Retina (tissue), 1 donor: Measurements from ENCODE around the gene VWA3A.
A peak's percentile ranks its signal among the peaks of the same experiment; 100 is the strongest.
"Not testable (repeated sequence)": the region's sequence is repeated elsewhere in the genome, so short reads cannot be mapped to it uniquely, and the experiment has no call there.

Source experiments
- DNase-seq: peaks from one replicate; pipeline ENCODE4 v3.0.0-alpha.2; 2016

The VWA3A gene, protein sequence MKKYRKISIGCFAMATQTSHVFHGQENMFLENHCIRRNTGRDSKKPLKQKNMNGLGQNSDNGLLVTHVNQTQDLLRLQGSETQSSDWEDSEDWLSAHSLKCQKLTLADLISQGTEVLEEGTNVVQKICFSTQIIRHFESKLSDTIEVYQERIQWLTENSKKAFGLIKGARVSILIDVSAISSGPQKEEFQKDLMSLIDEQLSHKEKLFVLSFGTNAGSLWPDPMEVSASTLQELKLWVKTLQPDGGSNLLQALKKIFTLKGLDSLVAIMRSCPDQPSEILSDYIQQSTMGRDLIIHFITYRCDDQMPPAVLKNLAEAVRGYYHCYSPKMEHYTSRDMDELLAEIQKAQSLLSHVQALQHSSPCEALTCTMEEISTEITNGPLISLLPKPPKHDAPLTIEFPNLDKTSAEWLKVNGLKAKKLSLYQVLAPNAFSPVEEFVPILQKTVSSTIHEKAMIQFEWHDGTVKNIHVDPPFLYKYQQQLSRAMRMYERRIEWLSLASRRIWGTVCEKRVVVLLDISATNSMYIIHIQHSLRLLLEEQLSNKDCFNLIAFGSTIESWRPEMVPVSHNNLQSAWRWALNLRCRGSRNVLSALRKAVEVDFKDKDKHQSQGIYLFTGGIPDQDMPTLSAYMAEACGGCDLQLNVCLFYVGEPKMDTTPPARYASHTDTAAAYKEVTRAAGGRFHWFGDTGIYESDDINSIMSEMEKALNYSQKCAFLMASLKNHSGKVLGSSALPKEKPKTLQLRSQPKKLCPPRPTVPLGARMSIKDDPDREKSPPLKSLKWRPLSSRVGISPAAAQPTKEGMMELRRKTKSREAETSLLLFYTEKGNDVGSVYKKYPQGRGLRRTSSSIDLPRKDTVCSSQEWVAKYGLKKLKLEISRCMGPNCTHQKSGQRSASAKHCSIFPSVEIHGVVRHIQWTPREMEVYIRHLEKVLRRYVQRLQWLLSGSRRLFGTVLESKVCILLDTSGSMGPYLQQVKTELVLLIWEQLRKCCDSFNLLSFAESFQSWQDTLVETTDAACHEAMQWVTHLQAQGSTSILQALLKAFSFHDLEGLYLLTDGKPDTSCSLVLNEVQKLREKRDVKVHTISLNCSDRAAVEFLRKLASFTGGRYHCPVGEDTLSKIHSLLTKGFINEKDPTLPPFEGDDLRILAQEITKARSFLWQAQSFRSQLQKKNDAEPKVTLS

DNA sequence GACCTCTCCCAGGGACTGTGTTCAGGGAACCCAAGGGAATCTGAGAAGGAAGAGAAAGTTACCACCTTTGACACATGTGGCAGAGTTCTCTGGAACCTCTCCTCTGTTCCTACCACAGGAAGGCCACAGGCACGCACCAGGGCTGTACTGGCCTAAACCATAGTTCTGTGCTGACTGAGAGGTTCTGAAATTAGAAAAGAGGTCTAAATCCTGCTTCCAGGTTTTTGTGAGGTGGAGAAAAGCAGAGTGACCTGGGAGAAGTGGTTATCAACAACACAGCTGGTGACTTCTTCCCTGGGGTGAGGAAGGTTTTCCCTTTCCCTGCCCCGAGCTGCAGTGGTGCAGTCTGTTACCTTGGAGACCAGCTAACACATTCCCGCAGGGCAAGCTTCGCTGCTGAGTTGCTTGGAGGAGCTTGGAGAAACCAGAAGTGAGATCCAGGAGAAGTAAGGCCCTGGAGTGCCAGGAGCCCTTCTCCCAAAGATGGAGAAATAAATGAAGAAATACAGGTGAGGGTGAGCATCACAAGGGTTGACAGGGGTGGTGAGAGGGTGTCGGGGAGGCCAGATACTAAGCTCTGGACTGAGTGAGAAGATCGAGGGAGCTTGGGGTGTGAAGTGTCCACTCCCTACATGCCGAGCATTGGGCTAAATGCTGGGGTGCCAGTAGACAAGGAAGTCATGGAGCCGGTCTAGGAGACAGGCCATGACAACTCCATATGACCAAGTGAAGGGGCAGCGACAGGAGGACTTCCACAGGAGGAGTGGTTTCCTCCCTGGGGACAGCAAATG lies at the start of gene VWA3A:
VWA3A (plus strand) TSS at position 399 of the 791 bp plus-strand sequence; CDS start at position 496, 97 bp downstream.
- DNase-seq: peak; percentile 78

DNA sequence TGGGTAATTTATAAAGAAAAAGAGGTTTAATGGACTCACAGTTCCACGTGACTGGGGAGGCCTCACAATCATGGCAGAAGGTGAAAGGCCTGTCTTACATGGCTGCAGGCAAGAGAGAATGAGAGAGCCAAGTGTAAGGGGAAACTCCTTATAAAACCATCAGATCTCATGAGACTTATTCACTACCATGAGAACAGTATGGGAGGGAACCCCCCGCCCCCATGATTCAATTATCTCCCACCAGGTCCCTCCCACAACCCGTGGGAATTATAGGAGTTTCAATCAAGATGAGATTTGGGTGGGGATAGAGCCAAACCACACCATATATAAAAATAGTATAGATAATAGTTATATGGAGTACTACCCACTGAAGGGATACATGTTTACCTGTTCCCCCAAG lies 48.5 kb upstream of the VWA3A start:
- DNase-seq: not testable (repeated sequence)

DNA sequence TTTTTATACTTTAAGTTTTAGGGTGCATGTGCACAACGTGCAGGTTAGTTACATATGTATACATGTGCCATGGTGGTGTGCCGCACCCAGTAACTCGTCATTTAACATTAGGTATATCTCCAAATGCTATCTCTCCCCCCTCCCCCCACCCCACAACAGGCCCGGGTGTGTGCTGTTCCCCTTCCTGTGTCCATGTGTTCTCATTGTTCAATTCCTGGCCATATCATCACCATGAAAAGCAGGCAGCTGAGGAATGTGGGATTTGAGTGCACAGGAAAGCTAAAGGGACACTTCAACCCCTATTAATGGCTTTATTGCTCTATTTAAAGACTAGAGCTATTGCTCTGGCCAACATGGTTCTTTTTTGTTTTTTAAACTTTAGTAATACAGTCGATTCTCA lies 46.5 kb upstream of the VWA3A start:
- DNase-seq: not testable (repeated sequence)

DNA sequence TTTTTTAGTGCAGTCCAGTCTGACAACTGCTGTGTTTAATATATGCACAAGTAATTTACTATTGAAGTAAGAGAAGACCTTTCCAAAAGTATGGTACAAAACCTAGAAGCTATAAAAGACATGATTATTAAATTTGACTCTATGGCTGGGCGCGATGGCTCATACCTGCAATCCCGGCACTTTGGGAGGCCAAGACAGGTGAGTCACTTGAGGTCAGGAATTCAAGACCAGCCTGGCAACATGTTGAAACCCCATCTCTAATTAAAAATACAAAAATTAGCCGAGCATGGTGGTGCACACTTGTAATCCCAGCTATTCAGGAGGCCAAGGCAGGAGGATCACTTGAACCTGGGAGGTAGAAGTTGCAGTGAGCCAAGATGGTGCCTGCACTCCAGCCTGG lies 41.4 kb upstream of the VWA3A start:
- DNase-seq: no peak

DNA sequence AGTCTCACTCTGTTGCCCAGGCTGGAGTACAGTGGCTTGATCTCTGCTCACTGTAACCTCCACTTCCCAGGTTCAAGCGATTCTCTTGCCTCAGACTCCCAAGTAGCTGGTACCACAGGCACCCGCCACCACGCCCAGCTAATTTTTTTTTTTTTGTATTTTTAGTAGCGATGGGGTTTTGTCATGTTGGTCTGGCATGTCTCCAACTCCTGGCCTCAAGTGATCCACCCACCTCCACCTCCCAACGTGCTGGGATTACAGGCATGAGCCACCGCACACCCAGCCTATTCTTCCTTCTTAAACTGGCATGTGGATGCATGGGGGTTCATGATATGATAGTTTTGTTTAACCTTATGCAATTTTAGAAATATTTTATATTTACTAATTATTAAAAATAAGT lies 39.4 kb upstream of the VWA3A start:
- DNase-seq: no peak

DNA sequence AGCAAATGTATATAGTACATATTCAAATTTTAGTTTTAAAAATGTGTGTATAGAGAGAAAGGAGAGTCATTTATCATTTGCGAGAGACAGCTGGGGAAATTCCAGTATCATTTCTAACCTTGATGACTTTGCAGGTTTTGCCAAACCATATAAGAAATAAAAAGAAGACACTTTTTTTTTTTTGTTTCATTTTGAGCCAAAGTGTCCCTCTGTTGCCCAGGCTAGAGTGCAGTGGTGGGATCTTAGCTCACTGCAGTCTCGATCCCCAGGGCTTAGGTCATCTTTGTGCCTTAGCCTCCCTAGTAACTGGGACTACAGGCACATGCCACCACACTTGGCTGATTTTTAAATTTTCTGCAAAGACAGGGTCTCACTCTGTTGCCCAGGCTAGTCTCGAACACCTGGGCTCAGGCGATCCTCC lies 38.4 kb upstream of the VWA3A start:
- no peak for DNase-seq

DNA sequence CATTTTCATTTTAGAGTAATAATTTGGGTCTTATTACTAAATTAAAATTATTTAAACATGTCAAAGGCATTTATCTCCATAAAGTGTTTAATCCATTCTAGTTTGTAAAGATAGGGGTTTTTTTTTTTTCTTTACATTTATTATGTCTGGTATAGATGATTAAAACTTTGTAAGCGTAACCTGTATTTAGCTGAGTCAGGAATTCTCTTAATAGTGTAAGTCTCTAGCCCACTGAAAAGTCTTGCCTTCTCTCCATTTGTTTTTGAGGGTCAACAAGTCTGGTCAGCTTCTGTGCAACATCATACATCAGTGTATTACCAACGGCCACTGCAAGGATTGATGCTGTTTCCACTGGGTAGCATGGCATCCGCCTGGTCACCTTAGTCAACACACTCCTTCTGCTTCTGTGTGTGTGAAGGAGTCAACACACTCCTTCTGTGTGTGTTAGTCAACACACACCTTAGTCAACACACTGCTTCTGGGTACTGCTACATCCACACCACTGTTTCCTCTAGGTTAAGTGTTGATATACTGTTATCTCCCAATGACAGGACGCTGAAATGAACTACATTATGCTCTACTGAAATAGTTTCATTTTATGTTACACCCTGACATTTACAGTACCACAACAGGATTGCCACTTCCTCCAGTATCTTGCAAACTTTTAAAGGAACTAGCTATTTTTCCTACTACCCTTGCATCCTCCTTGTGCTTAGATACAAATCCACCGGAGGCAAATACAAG lies 37.3 kb upstream of the VWA3A start:
- DNase-seq: no peak

DNA sequence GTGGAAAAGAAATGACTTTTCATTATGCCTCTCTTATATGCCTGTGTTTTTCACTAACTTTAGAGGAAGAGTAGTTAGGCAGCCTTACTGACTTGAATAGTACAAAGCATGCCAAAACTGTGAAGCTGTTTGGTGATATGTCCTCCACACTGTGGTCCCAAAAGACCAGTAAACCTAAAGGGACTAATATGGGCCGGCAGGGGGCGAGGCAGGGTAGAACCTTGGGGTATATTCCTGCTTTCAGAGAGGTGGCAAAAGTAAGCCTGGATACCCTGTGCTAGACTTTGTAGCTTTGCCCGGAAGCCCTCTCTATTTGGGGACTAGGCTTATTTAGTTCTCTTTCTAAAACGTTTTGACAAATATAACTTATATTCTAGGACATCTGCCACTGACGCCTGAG lies 36.5 kb upstream of the VWA3A start:
- no peak for DNase-seq

DNA sequence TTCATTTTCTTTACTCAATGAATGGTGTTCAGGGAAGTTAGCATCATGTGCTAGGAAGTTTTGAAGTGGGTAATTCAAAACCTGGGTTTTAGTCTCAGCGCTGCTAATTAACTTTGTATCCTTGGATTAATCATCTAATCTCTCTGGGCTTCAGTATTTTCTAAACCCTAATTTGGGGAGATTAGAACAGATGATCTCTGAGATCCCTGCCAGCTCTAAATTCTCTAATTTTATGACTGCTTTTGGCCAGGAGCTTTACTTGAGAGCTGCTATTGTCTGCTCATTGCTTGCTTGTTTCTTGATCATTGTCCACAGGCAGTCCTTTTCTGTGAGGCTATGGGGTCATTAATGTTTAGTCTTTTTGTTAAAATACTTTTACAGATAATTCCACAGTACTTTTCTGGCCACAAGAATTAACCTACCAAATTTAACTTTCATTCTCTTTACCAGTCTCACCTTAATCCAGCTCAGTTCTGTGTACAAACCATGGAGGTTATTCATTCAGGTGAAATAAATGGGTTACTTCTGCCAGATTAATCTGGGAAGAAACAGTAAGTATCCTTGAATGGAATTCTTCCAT lies 28.4 kb upstream of the VWA3A start:
- peak; percentile 13 for DNase-seq

DNA sequence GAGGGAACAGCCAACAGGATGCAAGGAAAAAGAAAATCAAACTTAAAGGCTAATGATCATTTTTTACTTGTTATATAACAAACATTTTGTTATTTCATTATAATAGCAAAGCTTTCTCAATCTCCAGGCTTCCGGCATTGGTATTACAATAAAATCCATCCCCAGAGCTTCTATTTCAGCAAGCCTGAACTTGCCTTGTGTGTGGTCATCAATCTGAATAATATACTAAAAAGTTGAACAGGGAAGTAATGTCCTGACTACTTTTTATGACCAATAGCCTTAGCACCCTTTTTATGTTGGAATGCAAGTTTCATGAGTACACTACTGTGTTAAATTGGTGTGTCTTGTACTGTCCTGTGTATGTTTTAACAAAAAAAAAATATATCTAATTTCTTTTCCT lies 27.1 kb upstream of the VWA3A start:
- no peak for DNase-seq

DNA sequence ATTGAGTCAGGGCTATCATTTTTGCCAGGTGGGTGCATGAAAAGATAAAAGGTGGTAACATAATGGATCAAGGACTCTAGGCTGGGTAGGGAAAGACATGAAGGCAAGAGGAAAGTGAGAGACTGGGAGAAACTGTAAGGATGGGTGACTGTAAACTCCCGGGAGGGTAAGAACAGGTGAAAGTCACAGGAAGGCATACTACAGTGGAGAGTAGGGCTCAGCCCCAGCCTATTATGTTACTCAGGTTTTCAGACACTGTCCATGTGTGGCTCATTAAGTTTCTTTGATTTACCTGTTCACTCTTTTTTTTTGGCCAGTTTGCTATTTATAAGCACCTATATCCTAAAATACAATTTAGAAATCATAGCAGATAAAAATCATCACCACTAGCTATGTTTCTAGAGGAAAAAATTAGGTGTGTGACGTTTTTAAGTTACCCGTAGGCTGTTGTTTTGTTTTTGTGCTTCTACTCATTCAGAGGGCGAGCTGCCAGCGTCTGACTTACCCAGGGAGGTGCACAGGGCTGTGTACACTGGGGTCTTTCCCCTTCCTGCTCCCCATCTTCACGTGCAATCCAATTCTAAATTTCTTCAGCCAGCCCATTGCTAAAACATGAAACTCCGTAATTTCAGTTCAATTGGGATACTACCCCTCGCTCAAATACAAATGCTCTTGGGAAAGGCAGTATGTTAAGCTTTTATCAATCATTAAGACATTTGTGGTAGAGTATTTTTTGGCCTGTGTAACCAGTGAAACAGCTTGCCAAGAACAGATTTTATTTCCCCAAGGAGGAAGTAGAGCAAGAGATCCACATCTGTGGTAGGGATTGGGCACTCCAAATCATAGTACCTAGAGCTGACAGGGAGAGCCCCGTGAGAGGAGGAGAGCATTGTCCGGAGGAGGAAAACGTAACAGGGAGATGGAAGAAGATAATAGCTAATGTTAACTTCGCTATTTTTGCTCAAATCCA lies 21.7 kb upstream of the VWA3A start:
- DNase-seq: no peak

DNA sequence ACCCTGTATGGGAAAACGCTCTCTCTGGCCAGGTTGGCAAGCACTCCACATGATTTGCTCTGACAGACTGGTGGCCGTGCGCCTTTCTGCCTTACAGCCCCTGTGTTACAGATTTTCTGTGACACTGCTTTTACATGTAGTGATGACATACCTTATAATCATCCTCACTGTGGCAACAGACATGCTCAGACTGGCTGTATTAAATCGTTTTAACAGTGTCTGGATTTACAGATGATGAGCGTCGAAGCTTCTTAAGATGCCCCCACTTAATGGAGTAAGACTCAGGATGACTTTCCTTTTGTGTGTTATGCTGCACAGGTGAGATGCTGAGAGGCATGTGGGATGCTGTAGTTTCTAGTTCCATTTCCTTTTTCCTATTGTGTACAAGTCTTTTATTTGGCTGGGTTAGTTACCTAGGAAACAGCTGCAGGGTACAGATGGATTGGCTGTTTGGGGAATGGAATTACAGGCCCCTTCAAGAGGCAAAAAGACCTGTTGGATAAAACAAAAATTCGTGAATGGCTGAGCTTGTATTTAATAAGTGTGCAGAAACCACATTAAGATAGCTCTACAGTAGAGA lies 20.9 kb upstream of the VWA3A start:
- DNase-seq: peak; percentile 34

DNA sequence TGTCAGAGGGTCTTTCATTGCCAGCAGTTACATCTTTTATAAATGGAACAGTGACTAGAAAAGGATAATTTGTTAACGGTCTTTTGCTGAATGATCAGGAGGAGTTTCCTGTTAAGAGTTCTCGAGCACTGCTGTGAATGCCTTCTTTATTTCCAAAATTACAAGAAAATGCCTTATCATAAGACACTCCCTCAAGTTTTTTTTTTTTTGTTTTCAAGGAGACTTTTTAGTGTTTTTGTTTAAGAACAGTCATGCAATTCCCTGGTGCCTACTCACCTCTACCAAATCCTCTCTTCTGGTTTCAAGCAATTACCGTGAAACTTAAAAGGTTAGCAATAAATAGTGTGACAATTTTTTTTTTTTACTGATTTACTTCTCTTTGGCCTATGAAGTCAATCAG lies 19.0 kb upstream of the VWA3A start:
- no peak for DNase-seq

DNA sequence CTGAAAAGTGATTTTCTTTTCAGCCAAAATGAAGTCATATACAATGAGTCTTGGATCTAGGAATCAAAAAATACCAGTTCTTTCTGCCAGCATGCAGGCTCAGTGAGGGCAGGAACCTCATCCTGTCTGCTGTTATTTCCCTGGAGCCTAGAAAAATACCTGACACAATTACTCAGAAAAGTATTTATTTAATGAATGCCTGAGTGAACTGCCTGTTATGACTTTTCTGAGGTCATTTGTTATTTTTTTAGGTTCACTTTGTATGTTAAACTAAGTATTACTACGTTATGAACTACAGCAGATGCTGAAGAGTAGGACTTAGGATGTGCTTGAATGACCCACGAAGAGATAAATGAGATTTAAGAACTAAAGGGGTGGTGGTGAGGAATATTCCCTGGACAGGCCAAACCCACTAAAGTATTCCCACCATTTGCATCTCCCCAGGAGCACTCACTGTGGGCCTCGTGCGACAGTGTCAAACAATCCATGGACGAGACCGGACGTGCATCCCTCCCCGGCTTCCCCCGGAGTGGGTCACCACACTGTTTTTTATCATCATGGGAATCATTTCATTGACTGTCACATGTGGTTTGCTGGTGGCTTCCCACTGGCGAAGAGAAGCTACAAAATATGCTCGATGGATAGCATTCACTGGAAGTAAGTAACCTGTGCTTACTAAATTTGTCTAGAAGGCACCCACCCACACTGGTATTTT lies 17.1 kb upstream of the VWA3A start:
- no peak for DNase-seq

DNA sequence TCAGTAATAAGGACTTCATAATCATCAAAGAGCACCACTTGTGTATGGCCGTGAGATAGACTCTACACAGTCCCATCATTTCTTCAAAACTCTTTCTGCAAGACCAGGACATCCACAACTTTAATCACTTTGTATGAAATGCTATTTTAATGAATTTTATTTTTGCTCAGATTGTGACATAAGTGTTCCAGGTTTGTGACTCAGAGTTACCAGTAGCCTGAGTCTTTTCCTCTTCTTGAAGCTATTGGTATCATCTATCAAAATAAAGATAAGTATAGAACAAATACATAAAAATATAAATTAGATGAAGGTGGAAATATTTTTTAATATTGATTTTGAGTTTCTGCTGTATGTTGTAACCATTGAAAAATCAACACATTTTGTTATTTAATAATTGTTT lies 16.6 kb upstream of the VWA3A start:
- no peak for DNase-seq

DNA sequence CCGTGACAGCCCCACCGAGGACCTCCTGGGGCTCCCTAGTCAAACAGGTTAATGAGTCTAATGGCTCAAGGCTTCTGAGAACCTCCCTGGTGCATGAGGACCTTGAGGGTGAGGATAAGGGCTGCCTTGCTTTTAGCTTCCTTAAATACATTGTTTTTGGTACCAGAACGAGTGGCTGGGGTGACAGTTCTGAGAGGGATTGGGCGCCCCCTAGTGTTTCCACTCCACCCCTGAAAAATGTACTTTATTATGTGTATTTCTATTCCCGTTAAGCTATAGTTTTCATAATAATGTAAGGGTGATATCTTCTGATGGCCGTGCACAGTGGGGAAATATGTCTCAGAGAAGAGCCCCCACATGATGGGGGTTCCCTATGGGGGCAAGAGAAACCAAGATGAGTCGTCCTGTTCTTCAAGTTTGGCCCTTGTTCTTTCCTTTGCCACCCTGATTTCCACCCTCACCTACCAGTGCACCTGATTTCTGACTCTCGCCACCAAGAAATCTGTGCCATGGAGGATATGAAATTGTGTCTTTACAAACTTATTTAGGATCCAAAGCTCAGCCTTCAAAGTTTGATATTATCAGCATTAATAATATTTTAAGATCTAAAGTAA lies 14.5 kb upstream of the VWA3A start:
- peak; percentile 64 for DNase-seq

DNA sequence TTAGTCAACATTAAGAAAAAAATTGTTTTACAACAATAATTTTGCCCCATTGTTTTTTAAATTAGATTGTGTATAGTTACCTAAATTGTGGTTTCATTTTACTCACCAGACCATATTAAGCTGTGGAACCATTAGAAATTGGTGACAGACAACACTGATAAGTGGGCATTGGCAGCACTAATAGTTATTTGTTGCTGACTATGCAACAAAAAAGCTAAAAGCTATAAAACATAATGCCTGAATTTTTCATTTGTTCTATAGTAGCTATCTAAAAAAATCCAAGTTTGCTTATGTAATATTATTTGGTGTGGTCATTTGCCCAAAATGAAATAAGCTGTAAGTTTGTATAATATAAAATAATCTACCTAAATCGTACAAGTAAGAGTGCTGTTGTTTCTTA lies 13.7 kb upstream of the VWA3A start:
- DNase-seq: no peak

DNA sequence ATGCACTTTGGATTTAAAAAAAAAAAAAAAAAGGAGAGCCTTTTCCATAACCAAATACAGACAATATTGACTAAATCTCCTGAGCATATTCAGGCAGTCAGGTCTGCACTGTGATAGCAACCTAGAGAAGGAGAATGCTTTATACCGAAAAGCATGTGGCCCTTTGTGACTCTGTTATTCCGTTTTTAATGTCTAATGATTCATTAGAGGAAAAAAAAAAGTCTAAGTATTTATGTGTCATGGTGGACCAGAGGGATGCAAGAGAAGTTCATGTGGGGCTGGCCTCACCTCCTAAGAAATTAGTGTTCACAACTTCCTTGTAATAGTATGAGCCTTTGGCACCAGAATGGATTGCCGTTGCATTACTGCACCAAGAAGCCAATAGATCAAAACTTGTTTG lies 11.3 kb upstream of the VWA3A start:
- DNase-seq: no peak

DNA sequence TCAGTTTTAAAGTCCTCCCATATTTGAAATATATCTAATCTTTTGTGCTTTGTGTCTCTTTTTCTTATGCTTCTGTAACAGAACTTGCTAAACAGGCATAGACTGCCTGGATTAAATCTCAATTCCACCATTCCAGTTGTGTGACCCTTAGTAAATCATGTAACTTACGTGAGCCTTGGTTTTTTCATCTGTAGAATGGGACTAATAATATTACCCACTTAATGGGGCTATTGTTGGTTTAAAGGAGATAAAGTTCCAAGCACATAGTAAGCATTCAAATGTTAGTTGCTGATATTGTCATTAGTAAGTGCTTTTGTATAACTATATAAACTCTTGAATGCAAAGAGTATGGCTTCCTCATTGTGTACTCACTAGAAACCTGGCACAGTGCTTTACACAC lies 5.9 kb upstream of the VWA3A start:
- no peak for DNase-seq
